ENCODE results near the gene MYO9A.

Gene MYO9A

DNA sequence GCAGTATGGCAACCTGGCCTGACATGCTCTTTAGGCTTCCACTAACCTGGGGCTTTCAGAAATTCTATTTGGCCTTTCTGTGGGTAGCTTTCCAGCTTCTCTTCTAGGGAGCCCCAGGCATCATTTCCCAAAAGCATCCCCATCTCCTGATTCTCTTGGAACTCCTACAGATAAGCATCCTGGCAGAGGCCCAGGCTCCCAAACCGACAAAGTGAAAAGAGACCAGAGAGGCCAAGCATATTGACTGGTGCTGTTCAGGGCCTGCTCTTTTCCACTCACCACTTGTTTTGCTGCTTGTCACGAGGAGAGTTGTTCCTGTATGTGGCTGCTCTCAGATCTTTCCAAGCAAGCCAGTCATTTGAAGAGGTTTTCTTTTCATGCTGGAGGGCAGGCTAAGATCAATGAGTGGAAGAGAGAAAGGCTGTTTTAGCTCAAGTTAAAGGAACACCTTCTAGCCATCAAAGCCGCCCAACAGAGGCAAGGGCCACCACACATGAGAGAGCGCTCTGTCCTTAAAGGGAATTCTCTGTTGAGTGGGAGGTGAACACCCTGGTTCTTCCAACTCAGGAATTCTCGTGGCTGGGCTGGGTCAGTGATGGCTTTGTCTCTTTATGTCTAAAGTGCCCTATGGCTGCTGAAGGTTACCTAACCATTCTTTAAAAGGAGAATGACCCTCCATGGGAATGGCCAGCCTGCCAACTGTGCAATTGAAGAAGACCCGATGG, 338.7 kb downstream of the MYO9A start:
- DNase-seq: no peak

DNA sequence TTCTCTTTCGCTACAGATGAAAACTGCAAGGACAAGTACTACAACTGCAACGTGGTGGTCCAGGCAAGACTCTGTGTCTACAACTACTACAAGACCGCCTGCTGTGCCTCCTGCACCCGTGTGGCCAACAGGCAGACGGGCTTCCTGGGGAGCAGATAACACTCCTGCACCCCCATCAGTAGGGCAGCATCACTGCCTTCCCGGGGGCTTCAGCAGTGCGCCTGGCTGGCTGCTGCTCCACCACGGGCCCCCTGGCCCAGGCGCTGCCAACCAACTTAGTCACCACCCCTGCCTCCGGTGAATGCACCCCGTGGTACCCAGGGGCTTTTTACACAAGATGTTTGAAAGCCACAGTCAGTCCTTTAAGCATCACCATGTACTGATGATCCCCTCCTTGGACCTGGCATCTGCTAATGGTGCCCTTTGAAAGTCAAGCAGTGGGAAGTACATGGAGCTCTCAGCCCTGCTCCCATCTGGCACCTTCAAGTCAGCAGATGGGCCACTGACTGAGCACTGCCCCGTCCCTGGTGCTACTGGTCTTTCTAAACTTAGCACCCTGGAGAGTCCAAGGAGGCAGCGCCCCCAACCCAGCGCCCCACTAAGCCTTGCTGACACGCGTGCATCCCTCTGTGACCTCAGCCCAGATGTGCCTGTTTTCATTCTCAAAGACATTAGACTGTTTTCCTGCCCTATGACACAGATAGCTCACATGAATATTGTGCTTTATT, 340.6 kb downstream of the MYO9A start:
- DNase-seq: peak; percentile 41

DNA sequence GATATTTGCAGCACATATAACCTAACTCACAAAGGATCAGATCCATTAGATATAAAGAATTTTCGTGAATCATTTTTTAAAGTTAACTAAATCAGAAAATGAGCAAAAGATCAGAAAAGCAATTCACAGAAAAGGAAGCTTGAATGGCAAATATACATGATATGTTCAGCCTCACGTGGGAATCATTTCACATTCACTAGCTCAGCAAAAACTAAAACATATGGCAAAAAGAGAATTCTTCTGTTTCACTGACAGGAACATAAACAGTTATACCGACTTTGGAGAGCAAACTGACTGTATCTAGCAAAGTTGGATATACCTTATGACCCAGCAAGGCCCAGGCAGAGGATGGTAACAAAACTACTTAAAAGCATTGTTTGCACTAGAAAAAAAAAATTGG, 341.6 kb downstream of the MYO9A start:
- DNase-seq: peak; percentile 0

DNA sequence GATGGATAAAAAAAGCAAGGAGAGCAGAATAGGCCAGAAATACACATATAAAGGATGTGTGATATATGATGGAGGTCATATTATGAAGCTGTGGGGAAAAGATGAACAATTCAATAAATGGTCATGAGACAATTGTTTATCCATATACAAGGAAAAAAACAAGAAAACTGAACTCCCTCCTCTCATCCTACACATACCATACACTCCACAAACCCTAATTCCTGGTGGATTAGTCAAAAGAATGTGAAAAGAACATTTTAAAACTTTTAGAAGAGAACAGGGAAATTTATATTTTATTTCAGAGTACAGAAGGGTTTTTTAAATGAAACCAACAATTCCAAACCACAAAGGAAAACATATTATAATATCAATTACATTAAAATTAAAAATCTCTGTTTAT, 342.1 kb downstream of the MYO9A start:
- DNase-seq: no peak

DNA sequence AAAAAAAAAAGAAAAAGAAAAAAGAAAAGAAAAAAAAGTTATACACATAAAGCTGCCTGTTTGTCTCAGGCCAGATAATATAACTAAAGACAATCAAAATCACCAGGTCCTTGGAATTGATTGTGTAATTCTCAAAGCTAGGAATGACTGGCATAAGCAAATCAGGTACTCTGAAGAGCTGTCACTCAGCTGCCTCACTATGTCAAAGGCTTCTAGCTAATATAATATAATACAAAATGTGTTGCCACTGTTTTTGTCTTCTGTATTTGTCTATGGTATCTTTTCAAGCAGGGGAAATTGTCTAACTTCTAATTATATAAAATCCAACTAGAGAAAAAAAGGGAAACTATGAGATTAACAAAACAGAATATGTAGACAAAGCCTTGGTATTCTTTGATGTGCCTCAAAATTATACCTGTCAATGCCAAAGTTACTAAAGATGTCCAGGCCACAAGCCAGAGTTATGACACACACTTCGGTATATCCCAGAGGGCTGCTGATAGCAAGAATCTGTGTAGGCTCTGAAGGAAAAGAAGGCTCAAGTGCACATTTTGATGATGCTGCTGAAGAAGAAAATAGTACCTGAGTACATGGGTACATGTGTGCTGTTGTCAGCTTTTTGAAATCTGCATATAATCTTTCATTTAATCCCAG, 344.6 kb downstream of the MYO9A start:
- DNase-seq: no peak

Measured in NCI-H1694 treated with DMSO at 0.1 percent for 48 hours (cell line).